HL-60 (cell line): ENCODE results near the gene CAPSL.

Experiments
- DNase-seq, 2 experiments: peaks; one replicate each; pipeline ENCODE4 v3.0.0-alpha.2; 2010 to 2020; ENCODE audit warnings: low read depth in 1 of 2, low spot score in 1 of 2
- H3K27ac ChIP-seq: fragments of 250-450 bp; sonication (Bioruptor Pico); replicated peaks from 2 replicates; pipeline ENCODE4 v1.5.1; 2020; ENCODE audit warnings: mild to moderate bottlenecking, moderate library complexity
- H3K27me3 ChIP-seq: fragments of 250-450 bp; sonication (Bioruptor Pico); 2 replicates; pipeline ENCODE4 v1.5.1; 2021; ENCODE audit warnings: mild to moderate bottlenecking, moderate library complexity; ENCODE audit not compliant: insufficient read depth, poor library complexity, severe bottlenecking
- H3K4me3 ChIP-seq: replicated peaks from 2 replicates; pipeline ENCODE4 v1.5.1; 2011; ENCODE audit warnings: mild to moderate bottlenecking, control low read depth, low read length; ENCODE audit not compliant: insufficient read depth
- GABPA ChIP-seq: IDR thresholded peaks from 2 replicates; pipeline ENCODE4 v1.6.1; 2012; ENCODE audit warnings: low read depth
- POLR2AphosphoS5 ChIP-seq: IDR thresholded peaks from 2 replicates; pipeline ENCODE4 v1.6.1; 2012; ENCODE audit warnings: low read depth
- SPI1 ChIP-seq: IDR thresholded peaks from 2 replicates; pipeline ENCODE4 v1.6.1; 2012; ENCODE audit warnings: low read depth, mild to moderate bottlenecking, borderline replicate concordance
- TF ChIP-seq, protein P1 (sequence below): IDR thresholded peaks from one replicate; pipeline ENCODE4 v1.5.1; 2011; ENCODE audit warnings: low read length, control low read depth, inconsistent platforms; ENCODE audit not compliant: insufficient read depth
- TF ChIP-seq, protein P2 (sequence below): IDR thresholded peaks from 2 replicates; pipeline ENCODE4 v1.6.1; 2012; ENCODE audit warnings: low read depth; ENCODE audit not compliant: insufficient replicate concordance

The CAPSL gene

DNA sequence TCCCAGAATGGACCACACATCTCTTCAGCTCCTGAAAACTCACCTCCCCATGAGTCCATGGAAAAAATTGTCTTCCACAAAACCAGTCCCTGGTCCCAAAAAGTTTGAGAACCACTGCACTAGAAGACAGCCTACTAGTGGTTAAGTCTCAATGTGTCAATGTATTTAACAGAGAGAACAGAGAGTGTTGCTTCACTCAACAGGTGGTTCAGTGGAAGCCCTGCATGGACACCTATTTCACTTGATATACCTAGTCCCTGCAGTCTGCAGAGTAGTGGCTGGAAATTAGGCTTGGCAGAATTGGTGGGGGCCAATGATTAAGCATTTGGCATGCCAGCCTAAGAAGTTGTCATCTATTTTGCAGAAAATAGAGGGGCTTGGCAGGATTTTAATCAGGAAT lies 58.8 kb downstream of the CAPSL start:
- TF ChIP-seq, protein P1, sequence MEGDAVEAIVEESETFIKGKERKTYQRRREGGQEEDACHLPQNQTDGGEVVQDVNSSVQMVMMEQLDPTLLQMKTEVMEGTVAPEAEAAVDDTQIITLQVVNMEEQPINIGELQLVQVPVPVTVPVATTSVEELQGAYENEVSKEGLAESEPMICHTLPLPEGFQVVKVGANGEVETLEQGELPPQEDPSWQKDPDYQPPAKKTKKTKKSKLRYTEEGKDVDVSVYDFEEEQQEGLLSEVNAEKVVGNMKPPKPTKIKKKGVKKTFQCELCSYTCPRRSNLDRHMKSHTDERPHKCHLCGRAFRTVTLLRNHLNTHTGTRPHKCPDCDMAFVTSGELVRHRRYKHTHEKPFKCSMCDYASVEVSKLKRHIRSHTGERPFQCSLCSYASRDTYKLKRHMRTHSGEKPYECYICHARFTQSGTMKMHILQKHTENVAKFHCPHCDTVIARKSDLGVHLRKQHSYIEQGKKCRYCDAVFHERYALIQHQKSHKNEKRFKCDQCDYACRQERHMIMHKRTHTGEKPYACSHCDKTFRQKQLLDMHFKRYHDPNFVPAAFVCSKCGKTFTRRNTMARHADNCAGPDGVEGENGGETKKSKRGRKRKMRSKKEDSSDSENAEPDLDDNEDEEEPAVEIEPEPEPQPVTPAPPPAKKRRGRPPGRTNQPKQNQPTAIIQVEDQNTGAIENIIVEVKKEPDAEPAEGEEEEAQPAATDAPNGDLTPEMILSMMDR, result no peak
- TF ChIP-seq POLR2AphosphoS5 (no peak), SPI1 (no peak), GABPA (no peak)
- TF ChIP-seq, protein P2, sequence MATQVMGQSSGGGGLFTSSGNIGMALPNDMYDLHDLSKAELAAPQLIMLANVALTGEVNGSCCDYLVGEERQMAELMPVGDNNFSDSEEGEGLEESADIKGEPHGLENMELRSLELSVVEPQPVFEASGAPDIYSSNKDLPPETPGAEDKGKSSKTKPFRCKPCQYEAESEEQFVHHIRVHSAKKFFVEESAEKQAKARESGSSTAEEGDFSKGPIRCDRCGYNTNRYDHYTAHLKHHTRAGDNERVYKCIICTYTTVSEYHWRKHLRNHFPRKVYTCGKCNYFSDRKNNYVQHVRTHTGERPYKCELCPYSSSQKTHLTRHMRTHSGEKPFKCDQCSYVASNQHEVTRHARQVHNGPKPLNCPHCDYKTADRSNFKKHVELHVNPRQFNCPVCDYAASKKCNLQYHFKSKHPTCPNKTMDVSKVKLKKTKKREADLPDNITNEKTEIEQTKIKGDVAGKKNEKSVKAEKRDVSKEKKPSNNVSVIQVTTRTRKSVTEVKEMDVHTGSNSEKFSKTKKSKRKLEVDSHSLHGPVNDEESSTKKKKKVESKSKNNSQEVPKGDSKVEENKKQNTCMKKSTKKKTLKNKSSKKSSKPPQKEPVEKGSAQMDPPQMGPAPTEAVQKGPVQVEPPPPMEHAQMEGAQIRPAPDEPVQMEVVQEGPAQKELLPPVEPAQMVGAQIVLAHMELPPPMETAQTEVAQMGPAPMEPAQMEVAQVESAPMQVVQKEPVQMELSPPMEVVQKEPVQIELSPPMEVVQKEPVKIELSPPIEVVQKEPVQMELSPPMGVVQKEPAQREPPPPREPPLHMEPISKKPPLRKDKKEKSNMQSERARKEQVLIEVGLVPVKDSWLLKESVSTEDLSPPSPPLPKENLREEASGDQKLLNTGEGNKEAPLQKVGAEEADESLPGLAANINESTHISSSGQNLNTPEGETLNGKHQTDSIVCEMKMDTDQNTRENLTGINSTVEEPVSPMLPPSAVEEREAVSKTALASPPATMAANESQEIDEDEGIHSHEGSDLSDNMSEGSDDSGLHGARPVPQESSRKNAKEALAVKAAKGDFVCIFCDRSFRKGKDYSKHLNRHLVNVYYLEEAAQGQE, result no peak
- Histone ChIP-seq H3K27ac (peak overlapping the region; percentile 65), H3K27me3 (no peaks in the 10 kb centered on the region), H3K4me3 (no peak overlapping the region)
- DNase-seq, result no peak

DNA sequence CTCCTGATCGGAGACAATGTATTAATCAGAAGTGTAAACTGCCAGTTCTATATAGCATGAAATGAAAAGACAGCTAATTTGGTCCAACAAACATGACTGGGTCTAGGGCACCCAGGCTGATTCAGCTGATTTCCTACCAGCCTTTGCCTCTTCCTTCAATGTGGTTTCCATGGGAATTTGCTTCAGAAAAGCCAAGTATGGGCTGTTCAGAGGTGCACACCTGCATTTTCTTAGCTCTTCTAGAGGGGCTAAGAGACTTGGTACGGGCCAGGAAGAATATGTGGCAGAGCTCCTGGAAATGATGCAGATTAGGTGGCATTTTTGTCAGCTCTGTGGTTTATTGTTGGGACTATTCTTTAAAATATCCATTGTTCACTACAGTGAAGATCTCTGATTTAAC lies 59.3 kb downstream of the CAPSL start:
- Histone ChIP-seq H3K27ac (no peak overlapping the region), H3K27me3 (no peaks in the 10 kb centered on the region), H3K4me3 (no peak overlapping the region)
- no peak for DNase-seq
- TF ChIP-seq, protein P2, result no peak
- no peak for TF ChIP-seq GABPA
- no peak for TF ChIP-seq SPI1
- TF ChIP-seq POLR2AphosphoS5, result no peak
- TF ChIP-seq, protein P1, result no peak

DNA sequence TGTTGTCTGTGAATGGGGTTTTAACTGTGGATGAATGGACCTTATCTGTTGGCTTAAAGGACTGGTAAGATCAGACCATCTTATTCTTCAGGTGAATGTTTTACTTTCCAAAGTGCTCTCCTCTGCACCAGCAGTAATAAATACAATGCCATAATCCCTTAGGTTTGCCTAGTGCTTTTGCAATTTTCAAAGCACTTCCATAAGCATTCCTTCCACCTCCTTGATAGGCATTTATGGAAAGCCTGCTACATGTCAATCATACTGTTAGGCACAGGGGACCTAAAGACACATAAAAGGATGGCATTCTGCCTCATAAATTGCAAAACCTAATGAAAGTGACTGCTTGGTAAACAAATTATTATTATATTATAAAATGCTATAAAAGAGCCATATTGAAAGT lies 60.3 kb downstream of the CAPSL start:
- TF ChIP-seq, protein P2, result no peak
- TF ChIP-seq, protein P1, result no peak
- DNase-seq, result no peak
- H3K4me3 ChIP-seq, result no peak overlapping the region
- no peaks in the 10 kb centered on the region for H3K27me3 ChIP-seq
- H3K27ac ChIP-seq, result no peak overlapping the region
